Measurements from ENCODE around the gene GBP1.
"Not testable (repeated sequence)": the region's sequence is repeated elsewhere in the genome, so short reads cannot be mapped to it uniquely, and the experiment has no call there.

The GBP1 gene

DNA sequence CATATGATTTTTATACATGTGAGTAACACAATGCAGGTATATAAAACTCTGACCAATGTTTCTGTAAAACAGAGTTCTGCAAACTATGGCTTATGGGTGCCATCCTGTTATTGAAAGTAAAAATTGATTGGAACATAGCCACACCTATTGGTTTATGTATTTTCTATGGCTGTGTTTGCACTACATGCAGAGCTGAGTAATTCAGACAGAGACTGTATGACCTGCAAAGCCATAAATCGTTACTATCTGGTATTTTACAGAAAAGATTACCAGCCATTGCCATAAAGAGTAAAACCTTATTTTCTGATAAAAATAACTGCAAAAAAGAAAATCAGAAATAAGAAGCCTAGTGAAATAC is 13.1 kb downstream of the GBP1 start:
- no peak for DNase-seq (ENCODE audit: low read depth)

DNA sequence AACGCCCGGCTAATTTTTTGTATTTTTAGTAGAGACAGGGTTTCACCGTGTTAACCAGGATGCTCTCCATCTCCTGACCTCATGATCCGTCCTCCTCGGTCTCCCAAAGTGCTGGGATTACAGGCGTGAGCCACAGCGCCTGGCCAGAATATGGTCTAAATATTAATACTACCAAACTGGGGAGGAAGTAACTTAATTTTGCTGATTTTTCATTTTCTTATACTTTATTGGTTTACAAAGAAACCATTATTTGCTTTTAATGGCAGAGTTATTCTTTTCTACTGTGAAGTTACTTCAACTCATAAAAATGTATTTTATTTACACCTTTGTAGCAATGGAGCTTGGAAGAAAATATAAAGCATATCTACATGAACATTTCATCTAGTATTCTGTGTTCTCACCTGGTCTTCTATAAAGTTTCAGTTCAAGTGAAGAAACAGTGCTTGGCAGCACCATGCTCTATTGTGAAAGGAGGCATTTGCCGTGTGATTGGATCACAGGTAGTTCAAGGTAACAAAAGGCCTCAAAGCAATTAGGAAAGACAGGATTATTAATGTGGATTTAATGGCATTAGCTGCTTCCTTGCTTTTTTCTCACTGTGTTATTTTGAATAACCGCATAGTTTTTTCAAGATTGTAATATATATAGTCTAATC is 13.6 kb downstream of the GBP1 start:
- no peak for DNase-seq (ENCODE audit: low read depth)

- DNase-seq (ENCODE audit: low read depth) = no peak
Measured at GRCh38 chr1:89050649-89051033, 14.4 kb downstream of the GBP1 start.

DNA sequence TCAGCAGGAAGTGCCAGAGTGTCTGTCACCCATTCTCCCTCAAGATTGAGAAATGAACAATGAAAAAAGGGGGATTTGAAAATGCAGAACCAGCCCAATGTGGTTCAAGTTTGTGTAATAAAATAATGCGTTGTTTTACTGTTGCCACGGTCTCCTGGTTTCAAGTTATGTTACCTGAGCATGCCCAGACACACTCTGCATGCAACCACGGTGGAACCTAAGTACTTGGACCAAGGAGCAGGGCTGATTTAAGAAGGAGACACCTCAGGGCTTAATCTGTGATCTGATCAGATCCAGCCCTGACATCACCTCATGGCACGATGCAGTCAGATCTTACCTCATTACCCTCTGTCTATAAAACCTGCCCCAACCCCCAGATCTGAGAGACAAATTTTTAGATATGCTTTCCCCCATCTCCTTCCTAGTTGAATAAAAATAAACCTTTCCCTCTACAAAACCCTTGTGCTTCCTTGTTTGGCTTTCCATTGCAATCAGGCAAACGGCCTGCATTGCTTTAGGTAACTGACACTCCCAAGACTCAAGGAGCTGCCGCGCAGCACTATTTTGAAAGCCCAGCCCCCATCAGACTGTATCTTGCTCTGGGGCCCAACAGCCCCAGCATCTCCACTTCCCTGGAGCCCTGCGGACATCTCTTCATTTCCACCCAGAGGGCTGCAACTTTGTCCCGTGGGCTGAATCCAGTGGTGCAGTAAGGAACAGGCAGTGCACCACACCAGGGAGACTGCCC is 14.9 kb downstream of the GBP1 start:
- not testable (repeated sequence) for DNase-seq (ENCODE audit: low read depth)

DNA sequence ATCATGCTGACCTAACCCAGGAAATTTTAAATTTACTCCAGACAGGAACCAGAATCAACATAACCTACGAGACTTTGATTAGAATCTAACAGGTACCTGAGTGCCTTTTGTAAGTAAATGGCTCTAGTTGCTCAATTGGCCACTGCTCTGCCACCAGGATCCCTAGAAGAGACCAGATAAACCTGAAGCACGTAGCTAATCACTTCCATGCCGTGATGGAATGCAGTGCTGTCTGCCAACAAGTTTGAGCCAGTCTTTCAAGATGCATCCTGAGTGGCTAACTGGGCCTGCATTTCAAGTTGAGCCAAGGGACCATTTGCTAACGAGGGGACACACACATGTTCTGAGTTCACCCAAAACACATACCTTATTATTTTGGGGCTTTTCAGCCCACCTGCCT is 15.8 kb downstream of the GBP1 start:
- DNase-seq (ENCODE audit: low read depth) = not testable (repeated sequence)

- DNase-seq (ENCODE audit: low read depth) = no peak
Measured at GRCh38 chr1:89047734-89048133, 17.3 kb downstream of the GBP1 start.

DNA sequence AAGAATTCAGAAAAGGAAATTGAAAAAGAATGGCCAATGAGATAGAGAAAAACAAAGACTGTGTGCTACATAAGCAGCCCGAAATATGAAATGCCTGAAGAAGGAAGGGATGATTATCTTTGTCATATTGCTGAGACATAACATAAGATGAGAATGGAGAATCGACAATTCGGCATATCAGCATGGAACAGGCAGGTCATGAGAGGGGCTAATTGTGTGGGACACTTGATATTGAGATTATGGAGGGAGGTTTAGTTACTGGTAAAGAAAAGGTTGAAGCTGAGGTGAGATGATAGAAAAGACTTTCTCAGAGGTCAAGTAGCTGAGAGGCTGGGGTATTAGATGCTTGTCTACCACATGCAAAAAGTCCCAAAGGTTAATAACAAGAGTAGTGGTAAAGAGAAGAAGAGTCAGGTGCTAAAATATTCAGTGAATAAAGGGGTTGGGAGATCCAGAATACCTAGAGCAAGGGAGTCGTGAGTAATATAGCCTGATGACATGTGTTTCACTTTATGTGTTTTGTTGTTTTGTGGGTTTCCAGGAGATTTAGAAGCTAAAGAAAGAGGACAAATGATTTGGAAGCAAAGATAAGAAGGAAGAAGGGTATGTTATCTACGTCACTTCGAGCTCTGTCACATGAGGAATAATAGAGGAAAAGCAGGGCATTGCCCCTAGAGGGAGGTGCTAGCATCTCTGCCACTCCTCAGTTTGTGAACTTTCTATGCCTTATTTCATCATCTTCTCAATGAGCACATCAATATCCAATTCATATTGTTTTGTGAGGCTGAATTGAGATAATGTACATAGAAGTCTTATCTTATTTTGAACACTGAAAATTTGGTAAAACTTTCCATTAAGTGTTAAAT is 18.5 kb downstream of the GBP1 start:
- DNase-seq (ENCODE audit: low read depth) = not testable (repeated sequence)

GRCh38 chr1:89044970-89045721 is 19.9 kb downstream of the GBP1 start:
- DNase-seq (ENCODE audit: low read depth) = no peak

- DNase-seq (ENCODE audit: low read depth) = no peak
Measured at GRCh38 chr1:89043940-89044339, 21.1 kb downstream of the GBP1 start.

DNA sequence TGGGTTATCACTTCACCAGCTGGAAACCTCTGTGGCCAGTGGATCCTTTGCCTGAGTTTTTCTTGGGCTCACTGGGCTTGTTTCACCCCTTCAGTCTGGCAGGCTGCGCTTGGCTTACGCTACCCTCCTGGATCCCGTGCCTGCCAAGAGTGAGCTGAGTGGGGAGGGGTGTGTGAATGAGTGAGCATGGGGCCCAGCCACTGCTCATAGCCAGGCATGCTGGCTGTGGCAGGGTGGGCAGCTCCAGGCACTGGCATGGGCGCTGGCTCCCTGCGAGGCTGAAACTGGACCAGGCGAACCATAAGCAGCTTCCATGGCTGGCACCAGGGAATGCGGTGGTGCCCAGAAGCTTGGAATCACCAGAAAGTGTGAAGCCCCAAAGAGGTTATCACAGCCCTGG is 22.5 kb downstream of the GBP1 start:
- DNase-seq (ENCODE audit: low read depth) = no peak

GRCh38 chr1:89041721-89042120 is 23.3 kb downstream of the GBP1 start:
- DNase-seq (ENCODE audit: low read depth) = no peak

GRCh38 chr1:89041119-89041641 is 23.8 kb downstream of the GBP1 start:
- no peak for DNase-seq (ENCODE audit: low read depth)

DNA sequence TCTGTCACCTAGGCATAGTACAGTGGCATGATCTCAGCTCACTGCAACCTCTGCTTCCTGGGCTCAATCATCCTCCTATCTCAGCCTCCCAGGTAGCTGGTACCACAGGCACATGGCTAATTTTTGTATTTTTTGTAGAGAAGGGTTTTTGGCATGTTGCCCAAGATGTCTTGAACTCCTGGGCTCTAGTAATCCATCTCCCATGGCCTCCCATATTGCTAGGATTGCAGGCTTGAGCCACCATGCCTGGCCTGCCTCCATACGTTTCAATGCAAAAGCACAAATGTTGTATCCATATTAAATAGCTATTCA is 24.7 kb downstream of the GBP1 start:
- DNase-seq (ENCODE audit: low read depth) = no peak

DNA sequence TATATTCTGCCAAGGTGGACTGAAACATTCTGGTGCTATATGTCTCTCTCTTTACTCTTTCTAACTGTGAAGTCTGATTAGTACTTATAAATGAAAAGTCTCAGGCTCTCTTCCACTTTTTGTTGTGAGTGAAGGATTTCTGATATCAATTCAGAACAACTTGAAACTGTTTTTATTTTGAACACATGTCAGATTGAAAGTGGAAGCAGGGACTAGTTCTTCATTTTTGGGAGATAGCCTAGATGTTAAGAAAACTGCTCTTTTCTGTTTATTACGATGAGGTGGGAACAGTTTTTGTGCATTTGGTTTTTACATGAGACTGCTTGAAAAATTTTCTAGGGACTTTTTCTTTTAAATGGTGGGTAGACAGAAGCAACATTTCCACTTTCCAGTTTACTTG is 27.8 kb downstream of the GBP1 start:
- no peak for DNase-seq (ENCODE audit: low read depth)

DNA sequence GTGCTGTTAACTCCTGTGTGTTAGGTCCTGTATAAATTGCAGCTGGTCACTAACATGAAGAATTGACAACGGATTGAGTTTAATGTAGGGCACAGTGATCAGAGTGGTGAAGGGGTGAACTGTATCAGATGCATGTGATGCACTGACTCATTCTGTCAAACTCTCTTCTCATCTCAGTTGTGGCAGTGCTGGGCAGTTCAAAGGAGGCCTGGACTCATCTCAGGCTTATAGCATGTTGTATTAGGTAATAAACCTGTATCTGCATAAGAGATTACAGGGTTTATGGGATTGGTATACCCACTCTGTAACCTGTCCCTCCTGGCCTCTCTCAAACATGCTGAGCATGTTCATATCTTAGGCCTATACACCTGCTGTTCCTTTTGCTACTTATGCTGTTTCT is 29.9 kb downstream of the GBP1 start:
- no peak for DNase-seq (ENCODE audit: low read depth)

DNA sequence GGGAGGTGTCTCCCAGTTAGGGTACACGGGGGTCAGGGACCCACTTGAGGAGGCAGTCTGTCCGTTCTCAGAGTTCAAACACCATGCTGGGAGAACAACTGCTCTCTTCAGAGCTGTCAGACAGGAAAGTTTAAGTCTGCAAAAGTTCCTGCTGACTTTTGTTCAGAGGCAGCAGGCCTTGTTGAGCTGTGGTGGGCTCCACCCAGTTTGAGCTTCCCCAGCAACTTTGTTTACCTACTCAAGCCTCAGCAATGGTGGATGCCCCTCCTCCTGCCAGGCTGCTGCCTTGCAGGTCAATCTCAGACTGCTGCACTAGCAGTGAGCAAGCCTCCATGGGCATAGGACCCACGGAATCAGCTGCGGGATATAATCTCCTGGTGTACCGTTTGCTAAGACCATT is 31.0 kb downstream of the GBP1 start:
- not testable (repeated sequence) for DNase-seq (ENCODE audit: low read depth)

GRCh38 chr1:89029051-89029450 is 36.0 kb downstream of the GBP1 start:
- DNase-seq (ENCODE audit: low read depth) = not testable (repeated sequence)

- no peak for DNase-seq (ENCODE audit: low read depth)
Measured at GRCh38 chr1:89025928-89026327, 39.1 kb downstream of the GBP1 start.

- DNase-seq (ENCODE audit: low read depth) = no peak
Measured at GRCh38 chr1:89023026-89023425, 42.0 kb downstream of the GBP1 start.

- no peak for DNase-seq (ENCODE audit: low read depth)
Measured at GRCh38 chr1:89022167-89022959, 42.6 kb downstream of the GBP1 start, which contains the start of gene GBP3. Gene GBP3, minus strand, starts transcription at chr1:89022866. Its CDS starts 2,145 bp downstream, at chr1:89020721.

DNA sequence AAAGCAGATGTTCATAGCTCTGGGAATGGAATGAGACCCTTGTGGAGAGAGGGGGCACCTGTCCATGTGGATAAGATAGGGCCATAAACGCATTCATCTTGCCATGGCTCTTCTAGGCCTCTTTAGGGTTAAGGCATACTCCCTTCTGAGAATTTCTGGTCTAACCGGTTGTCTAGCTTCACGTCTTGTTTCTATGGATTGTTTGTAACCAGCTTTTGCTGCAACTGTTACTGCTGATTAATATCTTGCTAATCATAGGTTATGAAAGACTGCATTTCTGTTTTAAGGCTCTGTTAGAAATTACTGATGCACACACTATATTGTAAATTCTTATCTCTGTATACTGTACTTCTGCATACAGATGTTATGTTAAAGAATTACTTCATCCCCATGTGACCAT is 46.7 kb downstream of the GBP1 start:
- DNase-seq (ENCODE audit: low read depth) = not testable (repeated sequence)
